GM19395 (cell line): ENCODE measurements around the gene LARGE2.
A peak's percentile ranks its signal among the peaks of the same experiment; 100 is the strongest.

ENCODE experiments used
- ATAC-seq: cut with Tn5 transposase; IDR thresholded peaks from one replicate; pipeline ENCODE4 v1.9.1; 2021; ENCODE audit warnings: mild to moderate bottlenecking, moderate library complexity; ENCODE audit not compliant: unreplicated experiment

Gene LARGE2

GRCh38 chr11:45913514-45913913, 8.9 kb upstream of the LARGE2 start:
- no peak for ATAC-seq

GRCh38 chr11:45913942-45914635, 8.4 kb upstream of the LARGE2 start:
- ATAC-seq = no peak

GRCh38 chr11:45915446-45915845, 7.0 kb upstream of the LARGE2 start:
- no peak for ATAC-seq

GRCh38 chr11:45917286-45917622, 5.2 kb upstream of the LARGE2 start:
- no peak for ATAC-seq

GRCh38 chr11:45917623-45918330, 4.7 kb upstream of the LARGE2 start, which contains the start of gene PEX16:
Gene PEX16 (minus strand): TSS chr11:45917877. CDS start chr11:45917811, 66 bp downstream.
- ATAC-seq = peak; percentile 88

- peak; percentile 47 for ATAC-seq
Observed at GRCh38 chr11:45918331-45918941, 4.0 kb upstream of the LARGE2 start.

GRCh38 chr11:45918962-45919675, 3.3 kb upstream of the LARGE2 start:
- no peak for ATAC-seq

GRCh38 chr11:45919806-45920530, 2.5 kb upstream of the LARGE2 start:
- ATAC-seq = no peak

GRCh38 chr11:45920531-45921477, 1.7 kb upstream of the LARGE2 start:
- no peak for ATAC-seq

- ATAC-seq = no peak
Observed at GRCh38 chr11:45921561-45922424, 663 bp upstream of the LARGE2 start.

GRCh38 chr11:45924036-45924915, 1.8 kb downstream of the LARGE2 start:
- ATAC-seq = no peak

- ATAC-seq = no peak
Observed at GRCh38 chr11:45924927-45925326, 2.5 kb downstream of the LARGE2 start.

- ATAC-seq = no peak
Observed at GRCh38 chr11:45925550-45925949, 3.1 kb downstream of the LARGE2 start.

- no peak for ATAC-seq
Observed at GRCh38 chr11:45926001-45926401, 3.5 kb downstream of the LARGE2 start.

- no peak for ATAC-seq
Observed at GRCh38 chr11:45926536-45927331, 4.3 kb downstream of the LARGE2 start.

- no peak for ATAC-seq
Observed at GRCh38 chr11:45927332-45927683, 4.9 kb downstream of the LARGE2 start.
